ENCODE results near the gene PCYT2.
A peak's percentile ranks its signal among the peaks of the same experiment; 100 is the strongest.
"Not testable (repeated sequence)": the region's sequence is repeated elsewhere in the genome, so short reads cannot be mapped to it uniquely, and the experiment has no call there.

Gene PCYT2

DNA sequence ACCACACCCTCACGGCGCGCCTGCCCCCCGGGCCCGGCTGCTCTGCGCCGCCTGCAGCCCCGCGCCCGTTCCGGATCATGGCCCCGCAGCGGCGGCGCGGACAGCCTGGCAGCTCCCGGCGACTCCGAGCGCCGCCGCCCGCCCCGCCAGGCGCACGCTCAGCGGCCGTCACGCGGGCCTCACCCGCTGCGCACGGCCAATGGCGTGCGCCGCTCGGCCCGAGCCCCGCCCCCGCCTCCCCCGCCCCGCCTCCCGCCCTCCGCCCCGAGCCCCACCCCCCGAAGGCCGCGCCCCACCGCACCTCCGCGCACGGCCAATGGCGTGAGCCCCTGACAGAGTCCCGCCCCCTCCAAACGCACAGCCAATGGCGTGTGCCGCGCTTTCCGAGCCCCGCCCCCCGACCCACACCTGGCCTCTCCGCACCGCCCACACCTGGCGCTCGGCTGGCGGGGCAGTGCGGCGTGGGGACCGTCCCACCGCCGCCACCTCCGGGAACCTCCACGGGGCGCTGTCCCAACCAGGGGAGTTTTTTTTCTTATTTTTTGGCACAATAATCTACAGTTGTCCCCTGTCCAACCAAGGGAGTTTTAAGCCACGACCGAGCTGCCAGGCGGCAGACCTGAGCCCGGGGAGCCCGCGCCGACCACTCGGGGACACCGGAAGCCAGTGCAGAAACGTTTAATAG is at the start of gene PCYT2:
PCYT2 (minus strand) TSS at position 123 of the 685 bp plus-strand sequence; CDS start at position 79, 44 bp downstream.
- DNase-seq (ENCODE audit: low read depth), result peak; percentile 93

DNA sequence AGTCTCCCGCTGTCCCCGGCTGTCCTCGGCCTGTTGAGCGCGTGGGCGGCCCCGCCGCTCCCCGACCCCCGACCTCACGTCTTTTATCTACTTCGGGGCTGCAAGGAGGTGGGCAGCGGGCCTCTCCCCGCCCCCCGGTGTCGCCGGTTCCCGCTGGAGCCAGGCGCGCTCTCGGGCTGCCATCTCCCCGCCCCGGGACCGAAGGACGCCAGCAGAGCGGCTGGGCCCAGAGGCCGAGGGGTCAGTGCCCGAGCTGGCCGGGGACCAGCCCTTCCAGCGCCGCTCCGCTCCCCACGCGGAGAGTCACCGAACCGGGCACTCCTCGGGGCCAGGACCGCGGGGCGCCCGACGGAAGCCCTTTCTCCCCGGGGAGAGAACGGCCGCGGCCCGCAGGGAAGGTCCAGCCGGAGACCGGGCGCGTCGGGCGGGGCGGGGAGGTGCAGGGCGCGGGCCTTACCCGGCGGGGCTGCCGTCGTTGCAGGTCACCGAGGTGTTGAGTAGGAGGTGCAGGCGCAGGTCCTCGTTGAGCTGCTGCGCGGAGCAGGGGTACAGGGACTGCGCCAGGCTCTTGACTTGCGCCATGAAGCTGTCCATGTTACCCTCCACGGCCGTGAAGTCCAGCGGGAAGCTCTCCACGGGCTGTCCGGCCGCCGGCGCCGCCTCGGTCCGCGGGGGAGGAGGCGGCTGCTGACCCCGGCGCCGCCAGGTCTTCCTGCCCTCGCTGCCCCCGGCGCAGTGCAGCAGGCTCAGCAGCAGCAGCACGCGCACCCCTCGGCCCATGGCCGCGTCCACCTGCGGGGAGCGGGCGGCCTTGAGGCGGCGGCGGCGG is 49.1 kb upstream of the PCYT2 start:
- no peak for DNase-seq (ENCODE audit: low read depth)

DNA sequence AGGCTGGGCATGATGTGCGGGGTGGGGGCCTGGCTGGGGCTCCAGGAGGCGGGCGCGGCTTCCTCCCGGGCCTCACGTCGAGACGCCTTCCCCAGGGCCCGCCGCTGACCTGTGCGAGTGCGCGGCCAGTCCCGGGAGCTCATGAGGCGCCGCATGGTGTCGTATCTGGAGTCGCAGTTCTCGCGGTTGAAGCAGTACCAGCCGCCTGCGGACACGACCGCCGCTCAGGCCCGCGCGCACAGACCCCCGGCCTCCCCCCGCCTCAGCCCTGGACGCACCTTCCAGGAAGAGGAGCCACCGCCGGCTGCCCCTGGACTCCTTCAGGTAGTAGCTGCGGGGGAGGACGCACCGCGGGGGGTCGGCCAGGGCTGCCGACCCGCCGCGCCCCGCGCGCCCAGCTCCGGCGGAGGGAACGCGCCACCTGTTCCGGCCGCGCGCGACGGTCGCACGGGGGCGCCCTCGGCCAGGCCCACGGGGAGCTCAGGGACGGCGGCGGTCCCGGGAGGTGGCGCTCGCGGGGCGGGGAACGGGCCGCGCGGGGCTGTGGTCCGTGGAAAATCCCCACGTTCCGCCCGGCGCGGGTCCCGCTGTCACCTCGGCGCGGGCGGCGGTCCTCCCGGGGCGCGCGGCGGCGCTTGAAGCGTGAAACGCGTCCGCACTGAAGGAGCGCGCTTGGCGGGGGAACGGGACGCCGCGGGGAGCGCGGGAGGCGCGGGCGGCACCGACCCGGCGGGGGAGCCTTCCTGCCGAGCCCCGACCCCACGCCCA is 48.3 kb upstream of the PCYT2 start:
- peak; percentile 63 for DNase-seq (ENCODE audit: low read depth)

DNA sequence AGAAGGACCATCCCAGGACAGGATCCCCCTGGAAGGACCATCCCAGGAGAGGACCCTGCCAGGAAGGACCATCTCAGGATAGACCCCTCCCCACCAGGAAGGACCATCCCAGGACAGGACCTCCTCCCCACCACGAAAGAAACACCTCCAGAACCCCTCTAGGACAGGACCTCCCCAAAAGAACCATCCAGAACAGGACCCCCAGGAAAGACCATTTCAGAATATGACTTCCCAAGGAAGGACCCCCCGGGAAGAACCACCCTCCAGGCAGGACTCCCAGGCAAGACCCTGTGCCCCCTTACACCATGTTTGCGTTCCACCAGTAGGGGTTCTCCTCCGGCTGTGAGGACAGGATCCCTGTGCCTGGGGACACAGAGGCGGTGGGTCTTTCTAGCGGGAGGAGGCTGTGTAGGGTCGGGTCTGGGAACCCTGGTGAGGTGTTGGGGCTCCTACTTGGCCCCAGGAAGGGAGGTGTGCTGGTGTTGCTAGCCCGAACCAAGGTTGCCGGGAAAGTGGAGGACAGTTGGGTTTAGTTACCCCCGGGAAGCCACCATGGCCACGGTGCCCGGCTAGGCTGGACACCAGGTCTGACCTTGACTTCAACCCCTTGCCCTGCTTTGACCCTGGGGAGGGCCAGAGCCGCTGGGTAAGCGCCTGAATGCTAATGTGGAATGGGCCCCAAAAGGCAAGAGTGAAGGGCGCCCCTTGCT is 47.6 kb upstream of the PCYT2 start:
- DNase-seq (ENCODE audit: low read depth), result no peak

DNA sequence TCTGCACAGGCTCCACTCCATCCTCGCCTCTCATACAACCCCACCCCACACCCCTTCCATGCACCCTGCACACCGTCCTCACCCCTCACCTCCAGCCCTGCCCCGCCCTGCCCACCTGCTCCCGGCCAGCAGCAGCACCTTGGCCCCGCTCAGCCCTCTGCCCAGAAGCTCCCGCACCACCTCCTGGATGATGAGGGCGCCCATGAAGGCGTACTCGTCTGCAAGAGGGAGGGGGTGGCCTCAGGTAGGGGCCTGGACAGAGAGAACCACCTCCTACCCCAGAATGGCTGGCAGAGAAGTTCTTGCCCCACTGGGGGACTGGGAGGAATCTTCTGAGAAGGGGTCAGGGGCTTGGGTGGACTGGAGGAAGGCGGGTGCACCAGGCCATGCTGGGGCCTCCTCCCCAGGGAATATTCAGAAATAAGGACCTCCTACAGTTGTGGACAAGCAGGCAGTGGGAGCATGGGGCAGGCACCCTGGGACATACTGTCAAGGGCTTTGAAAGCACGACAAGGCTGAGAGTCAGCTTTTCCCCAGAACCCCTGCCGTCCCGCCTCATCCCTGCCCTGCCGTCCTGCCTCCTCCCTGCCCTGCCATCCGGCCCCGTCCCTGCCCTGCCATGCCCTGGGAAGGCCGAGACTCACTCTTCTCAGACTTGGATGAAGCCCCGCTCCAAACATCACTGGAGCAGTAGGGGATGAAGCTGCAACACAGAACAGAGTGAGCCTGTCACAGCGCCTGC is 46.7 kb upstream of the PCYT2 start:
- DNase-seq (ENCODE audit: low read depth), result no peak

DNA sequence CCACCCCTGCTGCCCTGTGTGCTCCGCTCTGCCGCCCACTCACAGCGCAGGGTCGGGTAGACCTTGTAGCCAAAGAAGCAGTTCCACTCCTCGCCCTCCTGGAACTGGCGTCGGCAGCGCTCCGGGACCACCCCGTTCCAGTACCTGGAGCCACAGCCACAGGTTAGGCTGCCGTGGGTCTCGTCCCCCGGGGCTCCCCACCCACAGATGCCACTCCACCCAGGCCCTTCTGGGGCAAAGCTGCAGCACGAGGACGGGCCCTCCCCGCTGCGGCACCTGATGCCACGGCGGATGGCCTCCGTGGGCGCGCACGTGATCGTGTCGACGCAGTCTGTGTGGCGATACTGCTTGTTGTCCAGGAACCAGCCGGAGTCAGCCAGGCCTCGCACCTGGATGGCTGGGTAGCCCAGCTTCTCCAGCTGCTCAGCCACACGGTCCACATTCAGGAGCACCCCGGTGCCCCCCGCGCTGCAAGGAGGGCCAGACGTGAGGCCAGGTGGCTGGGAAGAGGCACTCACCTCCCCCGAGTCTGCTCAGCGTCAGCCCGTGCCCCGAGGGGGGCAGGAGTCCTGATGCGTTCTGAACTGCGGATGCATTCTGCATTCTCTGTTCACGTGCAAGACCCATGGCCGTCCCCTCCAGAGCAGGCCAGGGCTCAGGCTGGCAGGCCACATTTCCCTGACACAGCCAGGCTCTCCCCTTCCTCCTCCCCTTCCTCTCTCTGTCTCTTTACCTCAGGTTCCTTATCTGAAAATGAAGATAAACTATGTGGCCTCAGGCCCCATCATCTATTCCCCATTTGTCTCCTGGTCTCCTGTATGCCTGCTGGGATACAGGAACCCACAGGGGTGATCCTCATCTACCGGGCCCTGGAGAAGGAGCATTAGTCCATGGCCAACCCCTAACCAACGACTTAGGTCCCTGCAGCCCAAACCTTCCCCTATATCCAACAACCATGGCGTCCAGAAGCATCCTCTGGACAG is 45.7 kb upstream of the PCYT2 start:
- DNase-seq (ENCODE audit: low read depth), result no peak

DNA sequence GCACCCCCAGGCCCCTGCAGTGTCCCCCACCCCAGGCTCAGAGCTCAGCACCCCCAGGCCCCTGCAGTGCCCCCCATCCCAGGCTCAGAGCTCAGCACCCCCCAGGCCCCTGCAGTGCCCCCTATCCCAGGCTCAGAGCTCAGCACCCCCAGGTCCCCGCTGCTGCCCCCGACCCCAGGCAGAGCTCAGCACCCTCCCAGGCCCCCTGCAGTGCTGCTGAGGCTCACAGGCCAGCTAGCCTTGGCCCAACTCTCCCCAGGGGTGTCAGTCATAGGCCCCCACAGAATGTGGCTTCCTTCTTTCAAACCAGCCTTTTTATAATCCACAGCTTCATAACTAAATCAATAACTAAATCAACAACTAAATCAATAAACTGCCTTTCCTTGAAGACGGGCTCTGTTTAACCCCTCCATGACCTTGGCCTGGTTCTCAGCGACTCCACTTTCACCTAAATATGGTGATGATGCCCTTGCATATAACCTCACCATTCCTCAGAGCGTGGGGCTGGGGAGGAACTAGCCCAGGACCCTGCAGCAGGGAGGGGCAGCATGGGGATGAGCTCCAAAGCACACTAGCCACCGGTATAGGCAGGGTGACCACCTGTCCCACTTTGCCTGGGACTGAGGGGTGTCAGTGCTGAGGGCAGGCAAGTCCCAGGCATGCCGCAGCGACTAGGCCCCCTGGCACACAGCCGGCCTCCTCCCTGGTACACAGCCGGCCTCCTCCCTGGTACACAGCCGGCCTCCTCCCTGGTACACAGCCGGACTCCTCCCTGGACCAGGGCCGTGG is 44.8 kb upstream of the PCYT2 start:
- no peak for DNase-seq (ENCODE audit: low read depth)

DNA sequence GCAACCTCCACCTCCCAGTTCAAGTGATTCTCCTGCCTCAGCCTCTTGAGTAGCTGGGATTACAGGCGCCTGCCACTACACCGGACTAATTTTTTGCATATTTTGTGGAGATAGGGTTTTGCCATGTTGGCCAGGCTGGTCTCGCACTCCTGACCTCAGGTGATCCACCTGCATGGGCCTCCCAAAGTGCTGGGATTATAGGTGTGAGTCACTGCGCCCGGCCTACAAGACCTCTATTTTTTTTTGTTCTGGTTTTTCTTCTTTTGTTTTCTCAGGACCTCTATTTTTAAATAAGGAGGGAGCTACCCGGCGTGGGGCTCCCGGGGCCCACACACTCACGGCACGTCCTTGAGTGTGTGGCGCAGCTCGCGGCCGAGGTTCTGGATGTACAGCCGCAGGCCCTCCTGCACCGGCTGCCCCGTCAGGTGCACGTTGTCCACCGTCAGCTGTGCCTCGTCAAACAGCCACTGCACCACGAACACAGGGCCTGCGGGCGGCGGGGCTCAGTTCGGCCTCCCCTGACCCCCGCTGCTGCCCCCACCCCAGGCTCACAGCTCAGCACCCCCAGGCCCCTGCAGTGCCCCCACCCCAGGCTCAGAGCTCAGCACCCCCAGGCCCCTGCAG is 44.0 kb upstream of the PCYT2 start:
- no peak for DNase-seq (ENCODE audit: low read depth)

DNA sequence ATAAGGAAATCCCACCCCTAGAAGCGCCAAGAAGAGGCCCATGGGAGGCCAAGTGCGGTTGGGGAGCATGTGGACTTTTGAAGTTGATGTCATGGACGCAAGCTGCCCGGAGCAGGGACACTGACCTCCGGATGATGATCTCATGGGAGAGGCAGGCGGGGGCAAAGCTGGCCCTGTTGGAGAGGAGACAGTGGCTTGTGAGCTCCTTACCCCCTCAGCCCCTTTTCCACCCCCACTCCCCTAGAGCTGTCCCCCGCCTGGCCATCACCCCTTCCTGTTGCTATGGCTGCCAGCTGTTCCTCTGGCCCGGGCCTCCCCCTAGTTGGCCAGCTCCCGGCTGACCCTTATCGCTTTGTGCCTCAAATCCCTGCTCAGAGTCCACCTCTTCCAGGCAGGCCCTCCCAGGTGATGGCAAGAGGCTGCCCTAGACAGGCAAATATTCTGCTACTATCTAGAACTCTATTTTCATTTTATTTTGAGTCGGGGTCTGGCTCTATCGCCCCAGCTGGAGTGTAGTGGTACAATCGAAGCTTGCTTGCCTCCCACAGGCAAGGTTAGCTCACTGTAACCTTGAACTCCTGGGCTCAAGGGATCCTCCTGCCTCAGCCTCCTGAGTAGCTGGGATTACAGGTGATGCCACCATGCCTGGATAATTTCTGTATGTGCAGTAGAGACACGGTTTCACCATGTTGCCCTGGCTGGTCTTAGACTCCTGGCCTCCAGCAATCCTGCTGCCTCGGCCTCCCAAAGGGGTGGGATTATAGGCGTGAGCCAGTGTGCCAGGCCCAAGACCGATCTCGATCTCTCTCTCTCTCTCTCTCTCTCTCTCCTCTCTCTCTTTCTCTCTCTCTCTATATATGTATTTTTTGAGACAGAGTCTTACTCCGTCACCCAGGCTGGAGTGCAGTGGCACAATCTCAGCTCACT is 43.2 kb upstream of the PCYT2 start:
- DNase-seq (ENCODE audit: low read depth), result peak; percentile 30

DNA sequence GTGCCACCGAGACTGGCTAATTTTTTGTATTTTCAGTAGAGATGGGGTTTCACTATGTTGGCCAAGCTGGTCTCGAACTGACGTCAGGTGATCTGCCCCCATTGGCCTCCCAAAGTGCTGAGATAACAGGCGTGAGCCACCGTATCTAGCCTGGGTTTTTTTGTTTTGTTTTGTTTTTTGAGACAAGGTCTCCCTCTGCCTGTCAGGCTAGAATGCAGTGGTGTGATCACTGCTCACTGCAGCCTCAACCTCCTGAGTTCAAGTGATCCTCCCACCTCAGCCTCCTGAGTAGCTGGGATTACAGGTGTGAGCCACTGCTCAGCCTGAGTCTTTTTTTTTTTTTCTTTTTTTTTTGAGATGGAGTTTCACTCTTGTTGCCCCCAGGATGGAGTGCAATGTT is 42.2 kb upstream of the PCYT2 start:
- DNase-seq (ENCODE audit: low read depth), result not testable (repeated sequence)

DNA sequence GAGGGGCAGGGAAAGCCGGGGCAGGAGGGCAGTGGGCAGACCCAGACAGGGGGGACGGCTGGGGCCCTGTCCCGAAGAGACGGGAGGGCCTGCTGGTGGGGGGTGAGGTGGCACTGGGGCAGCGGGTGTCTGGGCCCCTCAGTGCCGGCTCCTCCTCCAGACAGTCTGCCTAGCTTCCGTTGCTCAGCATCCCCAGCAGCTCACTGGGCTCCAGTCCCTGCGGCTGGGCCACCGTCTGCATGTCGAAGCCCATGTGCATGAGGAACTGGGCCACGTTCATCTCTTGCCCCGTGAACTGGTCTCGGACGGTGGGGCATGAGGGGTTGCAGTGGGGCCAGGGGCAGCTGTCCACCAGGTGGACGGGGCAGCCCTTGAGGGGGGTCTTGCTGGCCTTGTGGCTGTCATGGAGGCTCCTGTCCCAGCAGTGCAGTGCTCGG is 41.6 kb upstream of the PCYT2 start:
- no peak for DNase-seq (ENCODE audit: low read depth)

DNA sequence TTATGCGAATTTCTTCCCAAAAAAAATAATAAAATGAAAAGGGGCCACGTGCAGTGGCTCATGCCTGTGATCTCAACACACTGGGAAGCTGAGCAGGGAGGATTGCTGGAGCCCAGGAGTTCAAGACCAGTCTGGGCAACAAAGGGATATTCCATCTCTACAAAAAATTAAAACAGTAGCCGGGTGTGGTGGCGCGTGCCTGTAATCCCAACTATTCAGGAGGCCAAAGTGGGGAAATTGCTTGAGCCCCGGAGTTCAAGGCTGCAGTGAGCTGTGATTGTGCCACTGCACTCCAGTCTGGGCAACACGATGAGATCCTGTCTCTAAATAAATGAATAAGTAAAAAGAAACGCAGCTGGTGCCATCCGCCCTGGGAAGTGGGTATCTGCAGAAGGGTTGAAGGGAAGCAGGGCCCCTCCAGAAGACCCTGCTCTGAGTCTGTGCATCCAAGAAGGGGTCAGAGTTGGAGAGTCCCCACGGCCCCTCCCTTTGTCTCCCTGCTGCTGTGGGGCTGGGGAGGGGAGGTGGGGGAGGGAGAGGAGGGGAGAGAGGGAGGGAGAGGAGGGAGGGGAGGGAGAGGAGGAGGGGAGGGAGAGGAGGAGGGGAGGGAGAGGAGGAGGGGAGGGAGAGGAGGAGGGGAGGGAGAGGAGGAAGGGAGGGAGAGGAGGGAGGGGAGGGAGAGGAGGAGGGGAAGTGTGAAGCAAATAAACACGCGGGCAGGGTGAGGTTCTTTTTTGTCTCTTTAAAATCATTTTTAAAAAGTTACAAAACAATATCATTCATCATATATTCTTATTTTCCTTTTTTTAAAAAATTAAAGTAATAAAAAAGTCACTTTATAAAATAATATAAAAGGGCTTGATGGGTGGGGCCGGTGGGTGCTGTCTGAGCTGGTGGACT is 40.8 kb upstream of the PCYT2 start:
- no peak for DNase-seq (ENCODE audit: low read depth)

DNA sequence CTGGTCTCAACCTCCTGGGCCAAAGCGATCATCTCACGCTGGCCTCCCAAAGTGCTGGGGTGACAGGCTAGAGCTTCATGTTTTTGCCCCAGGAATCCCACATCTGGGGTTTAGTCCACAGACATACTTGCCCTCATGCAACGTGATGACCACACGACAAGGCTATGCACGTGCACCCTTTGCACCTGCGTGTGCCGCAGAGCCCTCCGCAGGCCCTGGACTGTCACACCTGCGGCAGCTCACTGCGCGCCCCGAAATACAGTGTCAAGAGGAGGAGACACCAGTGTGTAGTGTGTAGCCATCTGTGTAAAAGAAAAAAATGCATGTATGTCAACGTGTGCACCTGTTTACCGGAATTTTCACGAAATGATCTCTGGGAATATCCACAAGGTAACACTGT is 39.3 kb upstream of the PCYT2 start:
- DNase-seq (ENCODE audit: low read depth), result no peak

DNA sequence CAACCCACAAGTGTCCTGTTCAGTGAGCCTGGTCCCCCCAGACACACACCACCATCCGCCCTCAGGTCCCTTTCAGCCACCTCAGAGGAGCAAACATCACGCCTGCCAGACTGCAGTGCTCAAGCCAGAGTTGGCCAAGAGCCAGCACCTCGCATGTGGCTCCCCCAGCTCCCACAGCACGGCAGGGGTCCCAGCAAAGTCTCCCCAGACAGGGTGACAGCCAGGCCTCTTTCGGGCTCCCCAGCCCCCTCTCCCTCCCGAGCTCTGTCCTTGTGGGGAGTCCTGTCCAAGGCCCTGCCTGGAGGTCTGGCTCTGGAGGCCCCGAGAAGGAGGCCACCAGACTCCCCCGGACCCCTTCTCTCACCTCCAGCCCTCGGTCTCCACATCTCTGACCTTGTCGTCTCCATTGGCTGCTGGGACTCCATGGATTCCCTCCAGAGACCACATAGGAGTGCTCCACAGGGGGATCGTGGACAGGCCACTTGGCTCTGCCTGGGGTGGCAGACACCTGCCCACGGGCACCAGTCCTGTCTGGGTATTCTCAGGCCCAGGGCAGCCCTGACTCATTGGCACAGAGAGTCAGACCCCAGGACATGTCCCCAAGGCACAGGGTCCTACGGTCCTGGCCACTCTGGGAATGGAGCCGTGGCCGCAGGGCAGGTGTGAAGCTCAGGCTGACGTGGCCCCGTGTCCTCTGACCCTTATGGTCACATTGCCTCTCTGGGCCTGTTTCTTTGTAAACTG is 37.6 kb upstream of the PCYT2 start:
- DNase-seq (ENCODE audit: low read depth), result no peak

DNA sequence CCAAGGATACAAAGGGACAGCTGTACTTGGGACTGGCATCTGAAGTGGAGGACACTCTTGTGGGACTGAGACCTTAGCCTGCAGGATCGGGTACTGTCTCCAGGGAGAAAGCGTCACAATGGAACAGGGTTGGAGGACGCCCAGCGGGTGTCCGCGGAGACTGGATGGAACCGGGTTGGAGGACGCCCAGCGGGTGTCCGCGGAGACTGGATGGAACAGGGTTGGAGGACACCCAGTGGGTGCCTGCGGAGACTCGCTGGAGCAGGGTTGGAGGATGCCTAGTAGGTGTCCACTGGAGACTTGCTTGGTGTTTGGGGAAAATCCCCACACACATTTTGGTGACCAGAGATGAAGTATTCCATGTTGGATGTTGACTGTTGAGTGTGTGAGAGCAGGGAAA is 36.0 kb upstream of the PCYT2 start, which contains the start of gene MYADML2:
MYADML2 (minus strand) TSS at position 45 of the 400 bp plus-strand sequence. CDS start 5,492 bp downstream, outside the sequence.
- DNase-seq (ENCODE audit: low read depth), result no peak

DNA sequence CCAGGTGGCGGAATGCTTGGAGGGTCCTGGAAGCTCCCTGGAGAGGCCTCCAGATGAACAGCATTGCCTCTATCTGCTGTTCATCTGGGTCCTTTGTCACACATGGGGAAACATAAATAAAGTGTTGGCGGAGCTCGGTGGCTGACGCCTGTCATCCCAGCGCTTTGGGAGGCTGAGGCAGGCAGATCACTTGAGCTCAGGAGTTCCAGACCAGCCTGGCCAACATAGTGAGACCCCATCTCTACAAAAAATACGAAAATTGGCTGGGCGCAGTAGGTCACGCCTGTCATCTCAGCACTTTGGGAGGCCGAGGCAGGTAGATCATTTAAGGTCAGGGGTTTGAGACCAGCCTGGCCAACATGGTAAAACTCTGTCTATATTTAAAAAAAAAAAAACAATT is 33.7 kb upstream of the PCYT2 start:
- no peak for DNase-seq (ENCODE audit: low read depth)
